Measurements from ENCODE around the gene LRRC42.

GRCh38 chr1:54010415-54011117 lies 64.4 kb downstream of the LRRC42 start:
- TF ChIP-seq POLR2A (IDR thresholded peaks at IDR 0.05) = no peak
- no peak for TF ChIP-seq CTCF (IDR thresholded peaks at IDR 0.05)

Measured in esophagus squamous epithelium (tissue), 4 donors.